Measurements from ENCODE around the gene MYOZ2. TPM values are rescaled to one million over a fixed set of nuclear protein-coding genes. Genes with fewer than 3 reads are reported as not detected.

MYOZ2 gene
- total RNA-seq, 2 experiments from 2014 or later = not detected

GRCh38 chr4:119228406-119228805 is 92.8 kb downstream of the MYOZ2 start:
- no peak for DNase-seq
- Histone ChIP-seq H3K27ac (ENCODE audit: low read depth in 1 of 2, low read length in 2 of 2) (no peak overlapping the region), H3K27me3 (ENCODE audit: control insufficient read depth in 1 of 2, insufficient read depth in 2 of 2, low read length in 2 of 2) (no peaks in the 10 kb centered on the region), H3K4me3 (ENCODE audit: low read length) (no peak overlapping the region), H3K36me3 (ENCODE audit: insufficient read depth, low read length) (no peaks in the 10 kb centered on the region), H3K4me1 (ENCODE audit: insufficient read depth, low read length) (no peaks in the 10 kb centered on the region), H3K9me3 (ENCODE audit: control insufficient read depth in 1 of 2, insufficient read depth in 1 of 2, low read length in 2 of 2) (no peaks in the 10 kb centered on the region)
- Mint-ChIP-seq H3K27ac (no peak overlapping the region), H3K4me3 (no peak overlapping the region), H3K36me3 (ENCODE audit: low read depth) (peaks cover 45% of the 10 kb centered on the region), H3K9me3 (peaks cover 4% of the 10 kb centered on the region), H3K27me3 (no peaks in the 10 kb centered on the region), H3K4me1 (ENCODE audit: low read depth) (peaks cover 56% of the 10 kb centered on the region)
- TF ChIP-seq CTCF (IDR thresholded peaks at IDR 0.05) = no peak
- no peak for ATAC-seq (ENCODE audit: poor library complexity)
- CTCF ChIA-PET = interaction anchor here (1.7 kb wide), 1 partner anchor 14 kb away, joined by 4 read pairs; no protein-coding TSS in a partner anchor
- intact Hi-C loops (cut with DNase I, micrococcal nuclease) = no loop called here
- POLR2A ChIA-PET = interaction anchor here (0.6 to 1.4 kb wide), 2 partner anchors 17 to 40 kb away, joined by 3 to 4 read pairs; no protein-coding TSS in a partner anchor

GRCh38 chr4:119229908-119230687 is 94.5 kb downstream of the MYOZ2 start:
- intact Hi-C loops (cut with DNase I, micrococcal nuclease) = no loop called here
- Histone ChIP-seq H3K4me1 (ENCODE audit: insufficient read depth, low read length) (peaks cover 6% of the 10 kb centered on the region), H3K36me3 (ENCODE audit: insufficient read depth, low read length) (no peaks in the 10 kb centered on the region), H3K27me3 (ENCODE audit: control insufficient read depth in 1 of 2, insufficient read depth in 2 of 2, low read length in 2 of 2) (no peaks in the 10 kb centered on the region), H3K27ac (ENCODE audit: low read depth in 1 of 2, low read length in 2 of 2) (no peak overlapping the region), H3K4me3 (ENCODE audit: low read length) (no peak overlapping the region), H3K9me3 (ENCODE audit: control insufficient read depth in 1 of 2, insufficient read depth in 1 of 2, low read length in 2 of 2) (no peaks in the 10 kb centered on the region)
- ATAC-seq (ENCODE audit: poor library complexity) (no peak), DNase-seq (no peak)
- ChIA-PET POLR2A (interaction anchor here (1.3 kb wide), 1 partner anchor 17 kb away, joined by 3 read pairs; no protein-coding TSS in a partner anchor), CTCF (no interaction called here)
- TF ChIP-seq CTCF (IDR thresholded peaks at IDR 0.05) = no peak
- H3K9me3 Mint-ChIP-seq = no peaks in the 10 kb centered on the region
- H3K36me3 Mint-ChIP-seq (ENCODE audit: low read depth) = peaks cover 40% of the 10 kb centered on the region
- H3K4me3 Mint-ChIP-seq = no peak overlapping the region
- H3K4me1 Mint-ChIP-seq (ENCODE audit: low read depth) = peaks cover 60% of the 10 kb centered on the region
- H3K27ac Mint-ChIP-seq = no peak overlapping the region
- H3K27me3 Mint-ChIP-seq = no peaks in the 10 kb centered on the region

- Histone ChIP-seq H3K27me3 (ENCODE audit: control insufficient read depth in 1 of 2, insufficient read depth in 2 of 2, low read length in 2 of 2) (no peaks in the 10 kb centered on the region), H3K9me3 (ENCODE audit: control insufficient read depth in 1 of 2, insufficient read depth in 1 of 2, low read length in 2 of 2) (no peaks in the 10 kb centered on the region), H3K4me3 (ENCODE audit: low read length) (no peak overlapping the region), H3K4me1 (ENCODE audit: insufficient read depth, low read length) (peaks cover 6% of the 10 kb centered on the region), H3K27ac (ENCODE audit: low read depth in 1 of 2, low read length in 2 of 2) (no peak overlapping the region), H3K36me3 (ENCODE audit: insufficient read depth, low read length) (peaks cover 7% of the 10 kb centered on the region)
- H3K9me3 Mint-ChIP-seq = no peaks in the 10 kb centered on the region
- no peak for DNase-seq
- peaks cover 69% of the 10 kb centered on the region for H3K4me1 Mint-ChIP-seq (ENCODE audit: low read depth)
- TF ChIP-seq CTCF (IDR thresholded peaks at IDR 0.05) = no peak
- no peak overlapping the region for H3K27ac Mint-ChIP-seq
- H3K4me3 Mint-ChIP-seq = no peak overlapping the region
- intact Hi-C loops (cut with DNase I, micrococcal nuclease) = no loop called here
- no peak for ATAC-seq (ENCODE audit: poor library complexity)
- peaks cover 49% of the 10 kb centered on the region for H3K36me3 Mint-ChIP-seq (ENCODE audit: low read depth)
- no peaks in the 10 kb centered on the region for H3K27me3 Mint-ChIP-seq
- POLR2A ChIA-PET = no interaction called here
- CTCF ChIA-PET = no interaction called here
These were observed 95.9 kb downstream of the MYOZ2 start for GRCh38 chr4:119231491-119231890.
